Measurements from ENCODE around the gene GLDC.

- TF ChIP-seq CTCF (conservative IDR thresholded peaks at IDR 0.05): no peak
- TF ChIP-seq ZFX (IDR thresholded peaks at IDR 0.05): no peak
Observed at GRCh38 chr9:6677803-6678202, 32.3 kb upstream of the GLDC start.
